ENCODE results near the gene NXPE1.
"Not testable (repeated sequence)": the region's sequence is repeated elsewhere in the genome, so short reads cannot be mapped to it uniquely, and the experiment has no call there.

The NXPE1 gene

DNA sequence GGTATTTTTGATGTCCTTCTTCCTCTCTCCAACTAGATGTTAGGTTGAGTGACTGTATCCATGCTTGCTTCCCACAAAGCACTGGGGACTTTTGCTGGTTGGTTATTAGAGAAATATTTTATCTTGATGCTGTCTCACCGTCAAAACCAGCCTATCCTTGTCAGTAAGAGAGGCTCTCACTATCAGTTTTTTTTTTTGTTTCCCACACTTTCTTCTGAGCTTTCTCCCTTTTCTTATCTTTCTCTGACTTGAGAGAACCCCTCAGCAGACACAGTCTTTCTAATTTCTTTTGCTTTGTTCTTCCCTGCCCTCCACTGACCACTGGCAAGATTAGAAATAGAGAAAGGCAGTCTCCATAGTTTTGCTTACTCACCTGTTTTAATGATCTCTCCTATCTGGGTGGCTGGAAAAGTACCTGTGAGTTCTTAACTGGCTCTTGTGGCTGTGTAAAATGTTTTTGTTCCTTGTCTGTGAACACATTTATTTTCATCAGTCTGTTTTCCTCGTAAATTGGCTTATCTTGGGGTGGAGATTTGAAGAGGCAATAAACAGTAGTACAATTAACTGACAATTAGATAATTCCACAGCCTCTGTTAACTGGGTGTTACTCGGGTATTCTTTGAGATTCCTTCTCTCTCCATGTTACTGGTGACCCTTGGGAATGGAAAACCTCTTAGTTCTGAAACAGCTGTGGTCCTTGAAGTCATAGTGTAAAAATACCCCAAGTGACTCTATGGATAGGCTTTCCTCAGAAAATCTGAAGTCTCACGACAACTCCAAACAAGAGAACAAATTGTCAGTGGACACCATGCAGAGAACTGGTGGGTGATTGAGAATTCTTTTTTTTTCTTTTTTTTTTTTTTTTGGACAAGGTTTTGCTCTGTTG, at the start of gene NXPE1:
TSS of gene NXPE1 (minus strand) at position 457 of the 886 bp plus-strand sequence. CDS start 8,680 bp downstream, outside the sequence.
- no peak for DNase-seq (ENCODE audit: extremely low read depth in 1 of 2, low read depth in 1 of 2)

DNA sequence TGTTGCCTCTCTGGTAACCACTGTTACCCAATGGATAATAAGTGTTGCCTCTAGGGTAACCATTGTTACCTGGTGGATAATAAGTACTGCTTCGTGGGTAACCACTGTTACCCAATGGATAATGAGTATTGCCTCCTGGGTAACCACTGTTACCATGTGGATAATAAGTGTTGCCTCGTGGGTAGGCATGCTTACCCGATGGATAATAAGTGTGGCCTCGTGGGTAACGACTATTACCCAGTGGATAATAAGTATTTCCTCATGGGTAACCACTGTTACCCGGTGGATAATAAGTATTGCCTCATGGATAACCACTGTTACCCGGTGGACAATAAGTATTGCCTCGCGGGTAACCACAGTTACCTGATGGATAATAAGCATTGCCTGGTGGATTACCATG, 49.7 kb upstream of the NXPE1 start:
- no peak for DNase-seq (ENCODE audit: extremely low read depth in 1 of 2, low read depth in 1 of 2)

DNA sequence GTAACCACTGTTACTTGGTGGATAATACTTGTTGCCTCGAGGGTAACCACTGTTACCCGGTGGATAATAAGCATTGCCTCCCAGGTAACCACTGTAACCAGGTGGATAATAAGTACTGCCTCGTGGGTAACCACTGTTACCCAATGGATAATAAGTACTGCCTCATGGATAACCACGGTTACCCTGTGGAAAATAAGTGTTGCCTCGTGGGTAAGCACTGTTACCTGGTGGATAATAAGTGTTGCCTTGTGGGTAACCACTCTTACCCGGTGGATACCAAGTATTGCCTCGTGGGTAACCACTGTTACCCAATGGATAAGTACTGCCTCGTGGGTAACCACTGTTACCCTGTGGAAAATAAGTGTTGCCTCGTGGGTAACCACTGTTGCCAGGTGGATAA, 48.9 kb upstream of the NXPE1 start:
- DNase-seq (ENCODE audit: extremely low read depth in 1 of 2, low read depth in 1 of 2), result not testable (repeated sequence)

DNA sequence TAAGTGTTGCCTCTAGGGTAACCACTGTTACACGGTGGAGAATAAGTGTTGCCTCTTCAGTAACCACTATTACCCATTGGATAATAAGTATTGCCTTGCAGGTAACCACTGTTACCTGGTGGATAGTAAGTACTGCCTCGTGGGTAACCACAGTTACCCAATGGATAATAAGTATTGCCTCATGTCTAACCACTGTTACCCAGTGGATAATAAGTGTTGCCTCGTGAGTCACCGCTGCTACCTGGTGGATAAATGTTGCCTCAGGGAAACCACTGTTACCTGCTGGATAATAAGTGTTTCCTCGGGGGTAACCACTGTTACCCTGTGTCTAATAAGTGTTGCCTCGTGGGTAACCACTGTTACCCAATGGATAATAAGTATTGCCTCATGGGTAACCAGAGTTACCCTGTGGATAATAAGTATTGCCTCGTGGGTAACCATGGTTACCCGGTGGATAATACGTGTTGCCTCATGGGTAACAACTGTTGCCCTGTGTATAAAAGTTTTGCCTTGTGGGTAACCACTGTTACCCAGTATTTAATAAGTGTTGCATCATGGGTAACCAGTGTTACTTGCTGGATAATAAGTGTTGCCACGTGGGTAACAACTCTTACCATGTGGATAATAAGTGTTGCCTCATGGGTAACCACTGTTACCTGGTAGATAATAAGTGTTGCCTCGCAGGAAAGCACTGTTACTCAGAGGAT, 48.2 kb upstream of the NXPE1 start:
- DNase-seq (ENCODE audit: extremely low read depth in 1 of 2, low read depth in 1 of 2), result no peak

DNA sequence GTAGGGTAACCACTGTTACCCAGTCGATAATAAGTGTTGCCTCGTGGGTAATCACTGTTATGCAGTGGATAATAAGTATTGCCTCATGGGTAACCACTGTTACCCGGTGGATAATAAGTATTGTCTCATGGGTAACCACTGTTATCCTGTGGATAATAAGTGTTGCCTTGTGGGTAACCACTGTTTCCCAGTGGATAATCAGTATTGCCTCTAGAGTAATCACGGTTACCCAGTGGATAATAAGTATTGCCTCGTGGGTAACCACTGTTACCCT, 47.1 kb upstream of the NXPE1 start:
- DNase-seq (ENCODE audit: extremely low read depth in 1 of 2, low read depth in 1 of 2), result not testable (repeated sequence)

DNA sequence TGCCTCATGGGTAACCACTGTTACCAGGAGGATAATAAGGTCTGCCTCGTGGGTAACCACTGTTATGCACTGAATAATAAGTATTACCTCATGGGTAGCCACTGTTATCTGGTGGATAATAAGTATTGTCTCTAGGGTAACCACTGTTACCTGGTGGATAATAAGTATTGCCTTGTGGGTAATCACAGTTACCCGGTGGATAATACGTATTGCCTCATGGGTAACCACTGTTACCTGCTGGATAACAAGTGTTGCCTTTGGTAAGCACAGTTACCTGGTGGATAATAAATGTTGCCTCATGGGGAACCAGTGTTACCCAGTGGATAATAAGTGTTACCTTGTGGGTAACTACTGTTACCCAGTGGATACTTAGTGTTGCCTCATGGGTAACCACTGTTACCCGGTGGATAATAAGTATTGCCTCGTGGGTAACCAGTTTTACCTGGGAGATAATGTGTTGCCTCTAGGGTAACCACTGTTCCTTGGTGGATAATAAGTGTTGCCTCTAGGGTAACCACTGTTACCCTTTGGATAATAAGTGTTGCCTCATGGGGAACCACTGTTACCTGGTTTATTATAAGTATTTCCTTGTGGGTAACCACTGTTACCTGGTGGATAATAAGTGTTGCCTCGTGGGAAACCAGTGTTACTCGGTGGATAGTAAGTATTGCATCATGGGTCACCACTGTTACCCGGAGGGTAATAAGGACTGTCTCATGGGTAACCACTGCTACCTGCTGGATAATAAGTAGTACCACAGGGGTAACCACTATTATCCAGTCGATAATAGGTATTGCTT, 46.5 kb upstream of the NXPE1 start:
- DNase-seq (ENCODE audit: extremely low read depth in 1 of 2, low read depth in 1 of 2), result no peak

DNA sequence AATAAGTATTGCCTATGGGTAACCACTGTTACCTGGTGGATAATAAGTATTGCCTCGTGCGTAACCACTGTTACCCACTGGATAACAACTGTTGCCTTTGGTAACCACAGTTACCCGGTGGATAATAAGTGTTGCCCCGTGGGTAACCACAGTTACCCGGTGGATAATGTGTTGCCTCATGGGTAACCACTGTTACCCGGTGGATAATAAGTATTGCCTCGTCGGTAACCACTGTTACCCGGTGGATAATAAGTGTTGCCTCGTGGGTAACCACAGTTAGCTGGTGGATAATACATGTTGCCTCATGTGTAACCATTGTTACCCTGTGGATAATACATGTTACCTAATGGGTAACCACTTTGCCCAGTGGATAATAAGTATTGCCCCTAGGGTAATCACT, 45.7 kb upstream of the NXPE1 start:
- no peak for DNase-seq (ENCODE audit: extremely low read depth in 1 of 2, low read depth in 1 of 2)

DNA sequence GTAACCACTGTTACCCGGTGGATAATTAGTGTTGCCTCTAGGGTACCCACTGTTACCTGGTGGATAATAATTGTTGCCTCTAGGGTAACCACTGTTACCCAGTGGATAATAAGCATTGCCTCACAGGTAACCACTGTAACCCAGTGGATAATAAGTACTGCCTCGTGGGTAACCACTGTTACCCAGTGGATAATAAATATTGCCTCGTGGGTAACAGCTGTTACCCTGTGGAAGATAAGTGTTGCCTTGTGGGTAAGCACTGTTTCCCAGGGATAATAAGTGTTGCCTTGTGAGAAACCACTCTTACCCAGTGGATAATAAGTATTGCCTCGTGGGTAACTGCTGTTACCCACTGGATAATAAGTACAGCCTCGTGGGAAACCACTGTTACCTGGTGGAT, 45.2 kb upstream of the NXPE1 start:
- no peak for DNase-seq (ENCODE audit: extremely low read depth in 1 of 2, low read depth in 1 of 2)

DNA sequence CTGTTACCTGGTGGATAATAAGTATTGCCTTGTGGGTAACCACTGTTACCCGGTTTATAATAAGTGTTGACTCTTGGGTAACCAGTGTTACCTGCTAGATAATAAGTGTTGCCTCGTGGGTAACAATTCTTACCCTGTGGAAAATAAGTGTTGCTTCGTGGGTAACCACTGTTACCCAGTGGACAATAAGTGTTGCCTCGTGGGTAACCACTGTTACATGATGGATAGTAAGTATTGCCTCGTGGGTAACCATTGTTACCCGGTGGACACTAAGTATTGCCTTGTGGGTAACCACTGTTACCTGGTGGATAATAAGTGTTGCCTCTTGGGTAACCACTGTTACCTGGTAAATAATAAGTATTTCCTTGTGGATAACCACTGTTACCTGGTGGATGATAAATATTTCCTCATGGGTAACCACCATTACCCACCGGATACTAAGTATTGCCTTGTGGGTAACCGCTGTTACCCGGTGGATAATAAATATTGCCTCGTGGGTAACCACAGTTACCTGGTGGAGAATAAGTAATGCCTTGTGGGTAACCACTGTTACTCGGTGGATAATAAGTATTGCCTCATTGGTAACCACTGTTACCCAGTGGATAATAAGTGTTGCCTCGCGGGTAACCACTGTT, 44.6 kb upstream of the NXPE1 start:
- no peak for DNase-seq (ENCODE audit: extremely low read depth in 1 of 2, low read depth in 1 of 2)

DNA sequence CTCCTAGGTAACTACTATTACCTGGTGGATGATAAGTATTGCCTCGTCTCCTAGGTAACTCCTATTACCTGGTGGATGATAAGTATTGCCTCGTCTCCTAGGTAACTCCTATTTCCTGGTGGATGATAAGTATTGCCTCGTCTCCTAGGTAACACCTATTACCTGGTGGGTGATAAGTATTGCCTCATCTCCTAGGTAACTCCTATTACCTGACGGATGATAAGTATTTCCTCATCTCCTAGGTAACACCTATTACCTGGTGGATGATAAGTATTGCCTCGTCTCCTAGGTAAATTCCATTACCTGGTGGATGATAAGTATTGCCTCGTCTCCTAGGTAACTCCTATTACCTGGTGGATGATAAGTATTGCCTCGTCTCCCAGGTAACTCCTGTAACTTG, 43.5 kb upstream of the NXPE1 start:
- DNase-seq (ENCODE audit: extremely low read depth in 1 of 2, low read depth in 1 of 2), result not testable (repeated sequence)

DNA sequence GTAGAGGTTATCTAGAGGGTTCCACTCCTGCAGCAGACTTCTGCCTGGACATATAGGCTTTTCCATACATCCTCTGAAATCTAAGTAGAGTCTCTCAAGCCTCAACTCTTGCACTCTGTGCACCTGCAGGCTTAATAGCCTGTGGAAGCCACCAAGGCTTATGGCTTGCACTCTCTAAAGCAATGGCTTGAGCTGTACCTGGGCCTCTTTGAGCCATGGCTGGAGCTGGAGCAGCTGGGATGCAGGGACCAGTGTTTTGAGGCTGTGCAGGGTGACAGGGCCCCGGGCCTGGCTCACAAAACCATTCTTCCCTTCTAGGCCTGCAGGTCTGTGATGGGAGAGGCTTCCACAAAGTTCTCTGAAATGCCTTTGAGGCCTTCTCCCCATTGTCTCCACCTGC, 38.8 kb upstream of the NXPE1 start:
- DNase-seq (ENCODE audit: extremely low read depth in 1 of 2, low read depth in 1 of 2), result no peak

DNA sequence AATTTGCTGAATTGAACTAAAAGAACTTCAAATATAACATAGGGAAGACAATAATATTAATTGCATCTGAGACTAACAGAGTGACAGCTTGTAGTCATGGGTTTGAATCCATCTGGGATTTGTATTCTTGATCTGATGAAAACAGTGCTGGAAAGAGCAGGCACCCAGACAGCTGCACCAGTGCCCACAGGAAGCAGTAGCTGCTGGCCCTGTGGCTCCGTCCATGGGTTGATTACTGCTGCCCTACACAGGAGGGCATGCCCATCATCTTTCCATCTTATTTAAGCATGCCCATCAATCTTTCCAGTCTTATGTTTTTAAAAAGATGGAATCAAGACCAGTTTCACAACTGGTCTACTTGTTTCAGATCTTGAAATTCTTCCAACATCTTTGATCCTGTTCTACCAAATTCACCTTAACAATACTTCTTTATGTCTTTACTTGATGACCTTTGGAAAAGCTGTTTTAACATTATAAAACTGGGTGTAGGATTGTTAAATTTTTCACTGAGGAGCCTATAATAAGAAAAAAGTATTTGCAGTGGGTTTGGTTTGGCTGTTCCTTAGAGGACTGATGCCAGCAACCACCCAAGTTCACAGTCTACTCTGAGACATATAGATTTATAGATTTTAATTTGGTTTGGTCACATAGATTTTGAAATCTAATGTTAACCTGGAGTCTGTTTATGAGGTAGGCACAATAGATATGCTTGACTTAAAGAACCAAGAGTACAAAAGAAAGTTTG, 36.7 kb upstream of the NXPE1 start:
- DNase-seq (ENCODE audit: extremely low read depth in 1 of 2, low read depth in 1 of 2), result no peak

DNA sequence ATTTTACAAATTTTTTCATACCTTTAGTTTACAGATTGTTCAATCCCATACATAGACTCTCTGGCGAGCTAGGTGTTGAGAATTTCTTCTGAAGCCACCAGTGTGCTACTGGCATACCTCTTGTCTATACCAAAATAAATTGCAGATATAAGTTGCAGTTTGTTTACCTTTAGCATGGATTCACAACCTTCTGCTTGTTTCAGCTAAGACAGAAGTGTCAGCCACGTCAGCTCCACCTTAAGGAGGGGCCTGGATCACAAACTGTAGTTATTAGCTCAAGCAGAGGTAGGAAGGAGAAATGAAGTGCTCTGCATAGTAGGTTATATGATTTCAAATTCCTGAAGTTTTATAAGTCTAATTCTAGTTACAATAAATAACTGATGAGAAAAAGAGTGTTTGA, 35.9 kb upstream of the NXPE1 start, which contains the start of gene NXPE4:
TSS of gene NXPE4 (minus strand) at position 216 of the 400 bp plus-strand sequence. CDS start 1,027 bp downstream, outside the sequence.
- DNase-seq (ENCODE audit: extremely low read depth in 1 of 2, low read depth in 1 of 2), result no peak

DNA sequence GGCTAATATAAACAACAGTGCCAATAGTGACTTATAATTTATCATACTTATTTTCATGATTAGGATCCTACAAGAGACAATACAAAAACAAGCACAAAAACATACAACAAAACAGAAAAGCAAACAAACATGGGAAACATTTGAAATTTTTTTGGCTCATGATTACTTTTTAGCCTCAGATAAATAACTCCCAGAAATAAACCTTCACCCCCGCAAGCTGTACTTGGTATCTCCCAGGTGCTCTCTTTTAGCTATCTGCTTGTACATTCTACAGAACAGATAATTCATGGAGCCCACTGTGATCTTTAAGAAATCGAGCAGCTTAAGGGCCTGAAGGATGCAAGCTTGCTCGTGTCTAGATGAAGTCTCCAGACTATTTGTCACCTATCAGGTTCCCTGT, 35.0 kb upstream of the NXPE1 start:
- no peak for DNase-seq (ENCODE audit: extremely low read depth in 1 of 2, low read depth in 1 of 2)

DNA sequence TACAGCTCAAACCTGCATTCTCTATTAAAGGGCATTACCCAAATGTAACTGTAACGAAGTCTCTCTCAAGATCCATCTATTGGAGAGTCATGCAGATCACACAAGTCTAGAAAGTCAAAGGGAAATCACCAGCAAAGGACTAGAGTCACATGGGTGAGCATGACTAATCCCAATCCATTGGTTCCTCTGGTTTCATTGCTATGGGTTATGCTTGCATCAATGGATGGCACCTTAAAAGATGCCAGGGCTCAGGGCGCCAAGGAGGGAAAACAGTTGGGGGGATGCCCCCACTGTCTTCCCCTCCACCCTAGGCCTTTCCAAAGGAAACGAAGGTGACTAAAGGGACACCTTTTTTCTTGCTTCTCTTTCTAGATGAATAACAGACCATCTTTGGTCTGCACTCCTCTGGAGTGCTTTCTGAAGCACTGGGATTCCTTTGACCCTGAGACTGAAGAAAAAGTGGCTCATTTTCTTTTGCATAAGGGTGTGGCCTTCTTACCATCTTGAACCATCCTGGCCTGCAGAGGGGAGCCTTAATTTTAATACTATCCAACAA, 27.8 kb upstream of the NXPE1 start:
- no peak for DNase-seq (ENCODE audit: extremely low read depth in 1 of 2, low read depth in 1 of 2)

DNA sequence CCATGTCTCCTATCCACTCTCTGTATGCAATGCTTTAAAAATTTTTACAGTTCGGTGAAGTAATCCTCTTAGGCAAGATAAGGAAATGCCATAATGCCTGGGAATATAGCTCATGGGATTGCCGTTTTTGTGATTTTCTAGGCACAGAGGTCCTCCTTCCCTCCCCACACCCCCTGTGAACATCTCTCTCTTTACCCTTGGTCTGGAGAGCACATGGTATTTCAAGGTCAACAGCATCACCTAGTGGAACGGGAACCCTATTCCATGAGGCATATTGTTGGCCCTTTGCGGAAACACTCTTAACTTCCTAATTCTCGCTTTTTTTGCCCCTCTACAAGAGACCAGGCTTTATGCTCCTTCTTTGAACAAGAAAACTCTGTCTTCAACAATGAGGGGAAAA, 27.1 kb upstream of the NXPE1 start:
- DNase-seq (ENCODE audit: extremely low read depth in 1 of 2, low read depth in 1 of 2), result no peak

DNA sequence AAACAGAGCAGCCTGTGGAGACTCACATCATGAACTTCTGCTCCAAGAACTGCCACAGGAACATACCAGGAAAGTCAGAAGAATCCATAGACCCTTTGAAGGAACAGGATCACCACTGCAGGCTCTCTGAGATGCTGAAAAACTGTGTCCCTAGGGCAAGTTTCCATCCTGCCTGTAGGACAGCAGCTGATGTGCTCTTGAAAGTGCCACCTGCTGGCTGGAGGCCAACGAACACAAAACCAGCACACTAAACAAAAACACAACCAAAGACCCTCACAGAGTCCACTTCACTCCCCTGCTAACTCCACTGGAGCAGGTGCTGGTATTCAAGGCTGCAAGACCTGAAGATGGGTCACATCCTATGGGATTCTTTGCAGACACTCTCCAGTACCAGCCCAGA, 12.0 kb upstream of the NXPE1 start:
- DNase-seq (ENCODE audit: extremely low read depth in 1 of 2, low read depth in 1 of 2), result no peak

DNA sequence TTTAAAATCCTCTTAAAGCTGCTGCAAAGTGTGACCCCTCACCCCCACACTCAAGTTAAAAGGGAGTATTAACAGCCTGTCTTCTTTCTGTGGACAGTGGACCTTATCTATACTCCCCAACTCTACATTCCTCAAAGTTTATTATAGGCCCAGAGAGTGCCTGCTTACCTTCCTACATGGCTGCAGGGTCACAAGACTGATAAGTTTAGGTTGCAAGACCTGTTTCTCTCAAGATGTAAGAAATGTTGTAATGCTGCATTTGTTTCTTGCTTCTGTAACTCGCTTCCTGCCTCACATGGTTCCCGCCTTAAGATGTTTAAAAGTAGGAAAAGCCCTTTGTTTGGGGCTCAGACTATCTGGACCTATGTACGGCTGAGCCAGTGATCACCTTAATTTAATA, 10.1 kb upstream of the NXPE1 start:
- DNase-seq (ENCODE audit: extremely low read depth in 1 of 2, low read depth in 1 of 2), result no peak

DNA sequence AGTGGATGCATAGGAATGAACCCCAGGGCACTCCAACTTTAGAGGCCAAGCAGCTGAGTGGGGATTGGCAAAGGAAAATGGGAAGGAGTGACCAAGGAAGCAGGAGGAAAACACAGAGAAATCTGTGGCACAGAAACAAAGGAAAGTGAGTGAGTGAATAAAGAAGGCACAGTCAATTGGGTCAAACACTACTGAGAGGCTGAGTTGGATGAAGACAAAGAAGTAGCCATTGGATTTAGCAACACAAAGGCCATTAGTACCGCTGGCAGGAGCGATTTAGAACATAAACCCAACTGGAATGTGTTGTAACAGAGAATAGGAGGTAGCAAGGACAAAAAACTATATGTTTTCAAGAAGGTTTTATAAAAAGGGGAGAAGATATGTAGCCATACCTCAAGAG, 6.6 kb upstream of the NXPE1 start:
- no peak for DNase-seq (ENCODE audit: extremely low read depth in 1 of 2, low read depth in 1 of 2)

DNA sequence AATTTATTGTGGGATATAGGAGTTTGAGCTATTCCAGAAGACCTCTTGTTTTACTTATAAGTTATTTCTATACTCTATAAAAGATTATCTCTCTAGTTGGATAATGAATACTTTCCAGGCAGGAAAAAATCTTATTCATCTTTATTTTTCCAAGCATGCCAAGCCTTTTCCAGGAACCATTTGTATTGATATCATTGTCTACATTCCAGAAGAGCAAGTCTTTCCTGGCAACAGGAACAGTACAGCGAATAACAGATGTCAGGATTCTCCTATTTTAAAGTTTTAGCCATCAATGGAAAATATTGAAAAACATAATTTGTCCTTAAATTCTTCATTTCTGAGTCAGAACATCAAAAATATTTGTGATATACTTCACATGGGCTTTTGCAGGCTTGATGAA, 5.2 kb upstream of the NXPE1 start:
- DNase-seq (ENCODE audit: extremely low read depth in 1 of 2, low read depth in 1 of 2), result no peak

All from stimulated activated CD8-positive, alpha-beta memory T cell treated with anti-CD3 and anti-CD28 coated beads, Interleukin-7, amount 100 ng/mL, for 48 hours (primary cell).